Right lobe of liver (tissue), 6 donors: ENCODE results near the gene ADGRD1. TPM values are rescaled to one million over a fixed set of nuclear protein-coding genes. Genes with fewer than 3 reads are reported as not detected.

Source experiments
- ATAC-seq, 4 donors: fragments of 200-7000 bp; cut with Tn5 transposase; one replicate each; pipeline ENCODE4 v1.9.1; 2020; ENCODE audit warnings: mild to moderate bottlenecking in 4 of 4, moderate library complexity in 4 of 4
- DNase-seq, 3 donors: peaks; one replicate each; pipeline ENCODE4 v3.0.0-alpha.2; 2020
- H3K27ac ChIP-seq, 3 donors: fragments of 200-600 bp; one replicate each; pipeline ENCODE4 v1.8.0; 2022
- H3K27me3 ChIP-seq, 2 donors: fragments of 200-600 bp; one replicate each; pipeline ENCODE4 v1.8.0; 2022
- H3K36me3 ChIP-seq, 4 donors: fragments of 200-600 bp; sonication (generic) in 1 of 4; one replicate each; pipeline versions ENCODE4 v1.5.1 to v1.8.0; 2017 to 2022; ENCODE audit warnings: control low read depth in 1 of 4
- H3K4me1 ChIP-seq, 4 donors: fragments of 200-600 bp; sonication (generic) in 1 of 4; one replicate each; pipeline versions ENCODE4 v1.5.1 to v1.8.0; 2017 to 2022; ENCODE audit warnings: control low read depth in 1 of 4
- H3K4me3 ChIP-seq, 3 donors: fragments of 200-600 bp; one replicate each; pipeline ENCODE4 v1.8.0; 2022
- H3K9me3 ChIP-seq, 4 donors: fragments of 200-600 bp; sonication (generic) in 1 of 4; one replicate each; pipeline versions ENCODE4 v1.5.1 to v1.8.0; 2017 to 2022; ENCODE audit warnings: control low read depth in 1 of 4
- CTCF ChIP-seq, 4 donors: fragments of 200-600 bp in 3 of 4; fragments of 450-650 bp in 1 of 4; IDR thresholded peaks; one replicate each; pipeline versions ENCODE4 v1.5.1 to v1.8.0; 2016 to 2022; ENCODE audit warnings: antibody characterized with exemption in 4 of 4, mild to moderate bottlenecking in 2 of 4
- POLR2A ChIP-seq: fragments of 450-650 bp; IDR thresholded peaks from one replicate; pipeline ENCODE4 v1.6.1; 2017; ENCODE audit warnings: antibody characterized with exemption, mild to moderate bottlenecking
- WGBS: methylation state at CpG from one replicate; pipeline ENCODE4 v1.1.6; 2018; ENCODE audit warnings: low coverage, low lambda C conversion rate; ENCODE audit not compliant: insufficient coverage; ENCODE audit errors: missing lambda C conversion rate; 5-methylcytosine and 5-hydroxymethylcytosine counted together
- intact Hi-C, 2 donors: fragments of 100-400 bp; cut with DNase I; formaldehyde crosslinking; loops; one replicate each; pipeline versions ENCODE4 v1.11.2 to v1.14.1; 2022
- total RNA-seq, 6 experiments: library from RNA; depleted of rRNA in 2 of 6; stranded (reverse); fragments of >200 nt in 2 of 6; fragmentation: NEBNext Ultra II Directional in 3 of 6; extraction: Animal tissue kit (Norgen Biotek cat#: 25700) in 3 of 6; gene quantifications; one replicate each; pipeline versions ENCODE4 v1.1.0 to v1.2.4, GENCODE V29; 2016 to 2023
- donor health status: DM: no; HTN: yes; CAD: no.
- donor health status: DM: no; HTN: no; CAD: no.
- donor health status: DM: no; HTN: no; CAD: no.
- donor health status: DM: no; HTN: yes; CAD: no.
- donor health status: DM: no; HTN: yes; CAD: no.

The ADGRD1 gene
- total RNA-seq, 6 experiments from 2014 or later: 4.7 to 17.0 (median 10.9) TPM

DNA sequence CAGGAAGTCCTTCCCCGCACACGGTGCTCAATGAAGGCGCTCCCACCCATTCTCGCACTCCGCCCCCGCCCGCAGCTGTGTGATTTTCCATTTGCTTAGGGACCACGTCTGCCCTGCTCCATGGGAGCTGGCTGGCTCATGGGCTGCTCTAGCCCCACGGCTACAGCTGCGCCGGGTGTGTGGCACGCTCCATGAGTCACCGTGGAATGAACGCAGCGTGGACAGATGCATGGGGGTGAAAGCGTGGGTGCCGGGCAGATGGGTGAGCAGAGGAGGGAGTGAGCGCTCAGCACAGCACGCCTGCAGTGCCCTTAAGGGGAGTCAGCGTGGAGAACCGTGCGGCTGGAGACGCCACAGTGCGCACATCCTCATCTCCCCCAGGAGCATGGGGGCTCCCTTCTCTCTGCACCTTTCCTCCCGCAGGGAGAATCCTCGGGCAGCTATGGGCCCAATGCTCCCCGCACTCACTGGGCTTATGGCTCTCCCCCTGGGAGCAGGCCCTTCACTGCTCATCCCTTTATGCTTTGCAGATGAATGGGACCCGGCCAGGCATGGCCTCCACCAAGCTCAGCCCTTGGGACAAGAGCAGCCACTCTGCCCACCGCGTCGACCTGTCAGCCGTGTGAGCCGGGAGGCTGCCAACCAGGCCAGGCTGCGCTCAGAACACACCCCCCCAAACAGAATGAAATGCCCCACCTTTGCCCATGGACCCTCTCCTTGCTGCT lies 185.1 kb downstream of the ADGRD1 start:
- H3K27me3 ChIP-seq: no peaks in the 10 kb centered on the region
- 93% methylated on average over 7 of the region's 34 CpGs for WGBS
- no peak overlapping the region for H3K4me3 ChIP-seq
- DNase-seq (peak in 1 of 3 donors; percentile 42), ATAC-seq (no peak)
- H3K27ac ChIP-seq: no peak overlapping the region
- TF ChIP-seq CTCF (IDR thresholded peaks at IDR 0.05): no peak
- no peak for TF ChIP-seq POLR2A
- H3K36me3 ChIP-seq: no peaks in the 10 kb centered on the region
- intact Hi-C loops: no loop called here
- no peaks in the 10 kb centered on the region for H3K9me3 ChIP-seq
- H3K4me1 ChIP-seq: no peaks in the 10 kb centered on the region

- intact Hi-C loops: no loop called here
- H3K27ac ChIP-seq: no peak overlapping the region
- H3K27me3 ChIP-seq: no peaks in the 10 kb centered on the region
- ATAC-seq: no peak
- no peaks in the 10 kb centered on the region for H3K4me1 ChIP-seq
- no peaks in the 10 kb centered on the region for H3K36me3 ChIP-seq
- DNase-seq: peak in 1 of 3 donors; percentile 37
- no peak overlapping the region for H3K4me3 ChIP-seq
- TF ChIP-seq POLR2A (no peak), CTCF (IDR thresholded peaks at IDR 0.05) (no peak)
- H3K9me3 ChIP-seq: no peaks in the 10 kb centered on the region
- 83% methylated on average over 12 of the region's 27 CpGs for WGBS
Measured at GRCh38 chr12:131139363-131140068, 185.8 kb downstream of the ADGRD1 start.

DNA sequence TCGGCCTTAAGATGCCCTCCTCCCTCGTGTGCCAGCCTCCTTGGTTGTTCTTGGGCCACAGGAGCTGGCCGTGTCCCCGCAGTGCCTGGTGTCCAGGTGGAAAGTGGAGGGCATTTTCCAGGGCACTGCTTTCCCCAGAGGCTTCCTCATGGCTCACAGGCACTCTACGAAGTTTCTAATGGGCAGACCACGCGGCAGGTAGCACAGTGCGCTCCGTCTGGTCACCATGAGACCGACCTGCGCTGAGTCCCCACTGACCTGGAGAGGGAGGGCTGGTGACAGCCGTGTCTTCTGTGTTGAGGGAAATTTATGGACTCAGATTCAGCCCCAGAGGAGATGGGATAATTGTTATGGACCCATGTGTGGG lies 186.3 kb downstream of the ADGRD1 start:
- WGBS: 80% methylated on average over 1 of the region's 12 CpGs
- no peak overlapping the region for H3K27ac ChIP-seq
- no peaks in the 10 kb centered on the region for H3K27me3 ChIP-seq
- H3K36me3 ChIP-seq: no peaks in the 10 kb centered on the region
- ATAC-seq (no peak), DNase-seq (no peak)
- no peak for TF ChIP-seq CTCF (IDR thresholded peaks at IDR 0.05)
- no peak for TF ChIP-seq POLR2A
- intact Hi-C loops: no loop called here
- no peaks in the 10 kb centered on the region for H3K4me1 ChIP-seq
- H3K4me3 ChIP-seq: no peak overlapping the region
- no peaks in the 10 kb centered on the region for H3K9me3 ChIP-seq

DNA sequence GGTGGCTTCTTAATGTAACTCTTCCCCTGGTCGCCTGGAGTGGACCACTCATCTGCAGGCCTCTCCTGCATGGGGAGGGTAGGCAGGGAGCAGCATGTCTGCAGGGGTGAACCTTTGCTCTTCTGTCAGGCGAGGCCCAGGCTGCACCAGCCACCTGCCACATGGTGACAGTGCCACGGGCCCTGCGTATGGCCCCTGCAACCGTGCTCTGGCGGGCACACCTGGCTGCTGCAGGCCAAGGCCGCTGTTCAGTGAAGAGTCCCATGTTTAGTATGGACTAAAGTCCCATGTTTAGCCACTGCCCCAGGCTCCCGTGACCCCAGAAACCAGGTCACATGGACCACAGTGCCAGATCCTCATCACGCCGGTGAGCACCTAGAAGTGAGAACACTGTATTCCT lies 187.0 kb downstream of the ADGRD1 start:
- no peaks in the 10 kb centered on the region for H3K9me3 ChIP-seq
- WGBS: 93% methylated on average over 6 of the region's 10 CpGs
- TF ChIP-seq CTCF (IDR thresholded peaks at IDR 0.05) (no peak), POLR2A (no peak)
- H3K4me1 ChIP-seq: no peaks in the 10 kb centered on the region
- intact Hi-C loops: no loop called here
- H3K27me3 ChIP-seq: no peaks in the 10 kb centered on the region
- ATAC-seq (no peak), DNase-seq (peak in 1 of 3 donors; percentile 25)
- H3K27ac ChIP-seq: no peak overlapping the region
- no peak overlapping the region for H3K4me3 ChIP-seq
- H3K36me3 ChIP-seq: no peaks in the 10 kb centered on the region
